Medulla oblongata (tissue), 1 donor: ENCODE measurements around the gene NTS.

ENCODE experiments used
- DNase-seq: peaks from one replicate; pipeline ENCODE4 v3.0.0-alpha.2; 2015; ENCODE audit errors: extremely low spot score

The NTS gene, protein sequence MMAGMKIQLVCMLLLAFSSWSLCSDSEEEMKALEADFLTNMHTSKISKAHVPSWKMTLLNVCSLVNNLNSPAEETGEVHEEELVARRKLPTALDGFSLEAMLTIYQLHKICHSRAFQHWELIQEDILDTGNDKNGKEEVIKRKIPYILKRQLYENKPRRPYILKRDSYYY

DNA sequence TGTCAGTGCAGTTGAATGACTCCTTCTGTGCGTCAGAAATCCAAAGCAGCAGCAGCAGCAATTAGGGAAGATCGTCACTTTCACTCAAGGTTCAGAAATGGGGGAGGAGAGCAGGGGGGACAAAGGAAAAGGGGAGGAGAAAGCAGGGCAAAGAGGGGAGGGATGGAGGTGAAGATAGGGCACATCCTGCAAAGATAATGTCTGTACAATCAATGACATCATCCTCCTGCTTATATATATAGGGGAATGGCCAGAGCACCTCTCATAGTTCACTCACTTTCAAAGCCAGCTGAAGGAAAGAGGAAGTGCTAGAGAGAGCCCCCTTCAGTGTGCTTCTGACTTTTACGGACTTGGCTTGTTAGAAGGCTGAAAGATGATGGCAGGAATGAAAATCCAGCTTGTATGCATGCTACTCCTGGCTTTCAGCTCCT is at the start of gene NTS:
TSS of gene NTS (plus strand) at position 265 of the 431 bp plus-strand sequence. CDS start at position 374, 109 bp downstream.
- DNase-seq, result no peak

DNA sequence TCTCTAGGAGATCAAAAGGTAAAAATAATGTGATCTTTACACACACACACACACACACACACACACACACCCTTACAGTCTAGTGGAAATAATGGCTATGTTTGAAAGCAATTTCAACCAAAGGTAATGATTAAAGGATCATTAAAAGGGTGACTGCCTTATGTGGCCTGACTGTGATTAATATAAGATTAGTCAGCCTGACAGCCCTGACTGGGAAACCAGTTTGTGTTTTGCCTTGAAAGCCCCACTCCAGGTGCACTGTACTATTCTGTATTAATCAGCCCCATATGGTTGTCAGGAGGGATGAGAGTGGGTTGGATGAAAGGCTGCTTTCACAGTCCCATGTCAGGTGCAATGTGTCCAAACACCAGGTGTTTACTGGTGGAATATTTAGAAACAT is 48.3 kb upstream of the NTS start:
- DNase-seq, result no peak

DNA sequence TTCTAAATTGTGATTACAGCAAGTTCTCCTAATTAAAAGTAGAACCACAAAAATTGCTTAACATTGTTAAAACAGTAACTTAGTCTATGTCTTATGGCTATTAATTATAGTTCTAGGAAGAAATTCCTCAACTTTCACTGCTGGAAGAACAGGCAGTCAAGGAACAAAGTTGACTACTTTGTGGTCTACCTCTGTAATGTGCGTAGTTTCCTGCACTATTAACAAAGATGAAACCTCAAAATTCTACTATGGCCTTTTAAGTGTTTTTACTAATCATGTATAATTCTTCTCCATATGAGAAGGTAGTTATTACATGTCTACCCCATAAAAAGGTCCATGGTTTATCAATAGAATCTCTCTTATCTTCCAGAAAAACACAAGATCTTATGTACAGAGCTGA is 45.5 kb upstream of the NTS start:
- no peak for DNase-seq

- no peak for DNase-seq
Measured at GRCh38 chr12:85829391-85829790, 44.7 kb upstream of the NTS start.

DNA sequence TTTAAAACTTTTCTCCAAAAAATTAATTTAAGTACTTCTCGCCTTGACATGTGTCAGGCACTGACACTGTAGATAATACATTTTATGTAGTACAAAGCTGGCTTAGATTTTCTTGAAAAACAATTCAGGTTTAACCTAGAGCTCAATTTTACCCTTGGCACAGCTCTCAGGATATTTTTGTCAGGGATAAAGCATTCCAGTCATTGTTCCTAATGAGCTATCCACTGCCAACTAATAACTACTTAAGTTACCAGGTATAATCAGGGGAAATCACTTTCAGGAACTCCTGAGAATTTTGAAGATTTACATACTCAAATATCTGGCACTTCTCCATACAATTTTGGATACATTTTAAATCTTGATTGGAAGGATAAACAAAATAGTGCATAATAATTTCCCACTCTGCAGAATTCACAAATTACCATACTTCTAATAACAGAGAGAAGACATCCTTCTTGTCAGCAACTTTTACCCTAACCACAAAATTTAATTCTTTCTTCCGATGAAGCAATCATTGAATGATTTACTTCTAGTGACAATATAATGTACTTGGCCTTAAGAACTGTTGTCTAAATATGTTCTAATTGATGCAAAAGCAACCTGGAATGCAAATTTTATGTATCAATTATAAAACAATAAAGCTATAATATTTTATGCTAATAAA is 42.6 kb upstream of the NTS start:
- DNase-seq, result no peak

GRCh38 chr12:85833579-85833978 is 40.5 kb upstream of the NTS start:
- no peak for DNase-seq

GRCh38 chr12:85834378-85834777 is 39.7 kb upstream of the NTS start:
- DNase-seq, result peak; percentile 2

GRCh38 chr12:85835426-85836196 is 38.5 kb upstream of the NTS start:
- DNase-seq, result peak; percentile 26

DNA sequence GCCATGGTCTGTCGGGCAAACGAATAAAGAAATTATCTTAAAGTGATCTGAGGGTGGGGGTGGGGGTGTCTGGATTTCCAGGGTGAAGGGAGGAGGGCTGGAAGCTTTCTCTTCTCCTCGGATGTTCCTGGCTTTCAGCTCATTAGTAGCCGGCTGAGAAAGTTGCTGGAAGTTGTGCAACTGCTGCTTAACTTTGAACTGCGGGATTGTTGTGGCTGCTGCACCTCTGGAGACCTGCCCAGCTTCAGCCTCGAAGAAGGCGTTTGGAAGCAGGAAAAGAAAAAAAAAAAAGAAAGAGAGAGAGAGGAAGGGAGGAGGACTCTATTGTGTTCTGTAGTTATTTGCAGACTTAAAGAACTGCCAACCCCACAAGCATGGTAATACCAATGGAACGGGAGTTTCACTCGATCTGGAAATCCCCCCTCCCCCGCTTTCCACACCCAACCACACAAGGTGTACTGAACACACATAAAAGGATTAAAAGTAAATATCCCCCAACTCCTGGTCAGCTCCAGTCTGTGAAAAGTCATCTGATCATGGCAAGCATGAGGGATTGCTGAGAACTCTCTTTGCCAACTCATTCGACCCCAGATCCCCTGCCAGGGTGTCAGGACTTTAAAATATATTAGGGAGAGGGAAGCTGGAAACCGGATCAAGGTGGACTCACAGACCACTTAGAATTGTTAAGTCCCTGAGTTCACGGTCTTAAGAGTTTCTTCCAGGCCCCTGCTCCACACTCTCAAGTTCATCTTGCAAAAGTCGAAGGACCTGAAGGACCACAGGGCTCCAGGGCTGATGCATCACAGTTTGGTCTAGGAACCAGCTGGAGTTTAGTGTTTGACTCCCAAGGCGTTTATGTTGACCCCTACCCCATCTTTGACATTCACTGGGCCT is 37.7 kb upstream of the NTS start, which contains the start of gene RASSF9:
TSS of gene RASSF9 (minus strand) at position 213 of the 894 bp plus-strand sequence. CDS start at position 5, 208 bp downstream.
- peak; percentile 38 for DNase-seq

DNA sequence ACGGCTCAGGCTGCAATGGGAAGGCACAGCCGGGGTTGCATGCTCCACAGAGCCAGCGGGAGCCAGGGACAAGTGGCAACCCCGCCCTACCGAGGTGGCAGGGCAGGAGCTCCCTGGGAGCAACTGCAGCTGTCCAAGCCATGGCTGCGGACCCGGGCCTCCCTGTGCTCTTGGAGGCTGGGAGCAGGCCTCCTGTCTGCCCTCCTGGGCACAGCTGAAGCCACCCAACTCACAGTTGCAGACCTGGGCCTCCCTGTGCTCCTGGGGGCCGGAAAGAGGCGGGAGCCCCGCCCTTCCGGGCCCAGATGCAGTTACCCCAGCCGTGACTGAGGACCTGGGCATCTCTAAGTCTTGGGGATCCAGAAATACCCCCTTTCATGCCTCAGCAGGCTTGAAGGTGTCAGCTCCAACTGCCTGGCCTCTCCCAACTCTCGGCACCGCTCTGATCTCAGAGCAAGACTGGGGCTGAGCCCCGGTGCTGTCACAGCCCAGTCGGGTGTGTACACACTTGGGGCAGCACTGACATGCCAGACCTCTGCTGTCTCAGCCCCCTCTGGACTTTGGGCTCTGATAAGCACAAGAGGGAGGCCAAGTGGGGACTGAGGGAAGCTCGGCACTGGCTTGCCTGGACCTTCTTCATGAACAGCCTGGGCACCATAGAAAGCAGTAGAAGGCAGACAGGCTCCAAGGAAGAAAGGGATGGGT is 30.3 kb upstream of the NTS start:
- no peak for DNase-seq

GRCh38 chr12:85849344-85849743 is 24.8 kb upstream of the NTS start:
- DNase-seq, result no peak

DNA sequence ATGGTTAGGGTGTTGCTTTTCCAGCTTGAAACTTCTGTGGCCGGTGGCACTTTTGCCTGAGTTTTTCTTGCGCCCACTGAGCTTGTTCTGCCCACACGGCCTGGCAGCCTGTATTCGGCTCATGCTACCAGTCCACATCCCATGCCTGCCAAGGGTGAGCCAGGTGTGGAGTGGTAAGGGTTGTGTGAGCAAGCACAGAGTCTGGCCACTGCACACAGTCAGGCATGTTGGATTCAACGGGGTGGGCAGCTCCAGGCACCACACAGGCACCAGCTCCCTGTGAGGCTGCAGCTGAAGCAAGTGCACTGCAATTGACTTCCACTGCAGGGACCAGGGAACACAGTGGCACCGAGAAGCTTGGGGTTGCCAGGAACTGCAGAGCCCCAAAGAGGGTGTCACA is 18.8 kb upstream of the NTS start:
- no peak for DNase-seq

GRCh38 chr12:85856966-85857365 is 17.1 kb upstream of the NTS start:
- no peak for DNase-seq

- DNase-seq, result no peak
Measured at GRCh38 chr12:85865890-85866289, 8.2 kb upstream of the NTS start.

DNA sequence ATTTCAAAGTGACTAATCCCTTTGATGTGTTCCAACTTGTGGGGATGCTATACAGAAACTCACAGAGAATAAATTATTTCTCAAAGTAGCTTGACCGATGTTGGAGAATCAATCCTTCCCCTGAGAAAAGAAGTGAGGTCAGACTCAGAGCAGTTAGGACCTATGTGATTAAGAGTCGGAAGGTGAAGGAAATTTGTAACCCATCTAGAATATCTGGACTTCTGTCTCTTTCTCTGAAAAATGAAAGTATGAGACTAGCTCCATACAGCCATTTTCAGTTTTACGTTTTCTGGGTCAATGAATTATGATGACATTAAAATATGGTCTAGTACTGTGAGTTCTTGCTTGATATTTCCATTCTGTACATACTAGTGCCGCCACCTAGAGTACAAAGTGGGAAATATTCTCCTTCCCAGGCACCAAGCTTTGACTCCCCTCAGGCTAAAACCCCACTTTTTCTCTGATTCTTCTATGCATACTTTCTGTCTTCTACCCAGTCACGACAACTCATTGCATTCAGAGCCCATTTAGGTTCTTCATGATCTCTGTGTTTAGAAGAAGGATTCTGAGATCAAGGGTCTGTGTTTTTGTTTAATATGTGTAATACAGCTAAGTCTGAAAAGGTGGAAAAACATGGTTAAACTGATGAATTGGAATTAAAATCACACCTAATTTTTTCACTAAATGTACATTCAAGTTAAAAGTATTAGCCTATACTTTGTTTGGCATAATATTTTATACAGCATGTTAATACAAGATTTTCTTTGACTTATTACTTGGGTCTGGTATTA is 6.9 kb upstream of the NTS start:
- peak; percentile 67 for DNase-seq

DNA sequence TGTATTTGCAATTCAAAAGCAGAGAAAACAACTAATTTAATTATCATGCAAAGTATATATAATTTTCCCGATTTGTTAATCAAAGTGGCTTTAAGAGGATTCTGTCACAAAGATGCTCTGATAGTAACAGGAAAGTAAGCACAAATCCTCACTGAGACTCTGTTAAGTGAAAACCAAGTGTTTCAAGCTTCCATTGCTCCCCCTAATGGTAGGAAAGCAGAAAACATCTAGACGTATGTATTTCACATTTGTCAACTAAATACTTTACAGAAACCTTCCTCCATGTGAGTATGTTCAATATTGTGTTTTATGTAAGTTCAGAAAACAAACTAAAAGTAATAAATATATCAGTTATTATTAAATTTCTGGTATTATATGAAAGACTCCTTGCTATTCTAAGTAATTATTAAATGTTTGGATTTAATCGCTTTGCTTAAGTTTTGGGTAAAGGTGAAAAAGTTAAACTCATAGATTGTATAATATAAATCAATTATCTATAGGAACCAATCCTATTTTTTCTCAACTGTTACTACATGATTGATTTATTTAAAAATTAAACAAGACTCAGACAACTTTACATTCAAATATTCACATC is 1.5 kb upstream of the NTS start:
- peak; percentile 73 for DNase-seq

DNA sequence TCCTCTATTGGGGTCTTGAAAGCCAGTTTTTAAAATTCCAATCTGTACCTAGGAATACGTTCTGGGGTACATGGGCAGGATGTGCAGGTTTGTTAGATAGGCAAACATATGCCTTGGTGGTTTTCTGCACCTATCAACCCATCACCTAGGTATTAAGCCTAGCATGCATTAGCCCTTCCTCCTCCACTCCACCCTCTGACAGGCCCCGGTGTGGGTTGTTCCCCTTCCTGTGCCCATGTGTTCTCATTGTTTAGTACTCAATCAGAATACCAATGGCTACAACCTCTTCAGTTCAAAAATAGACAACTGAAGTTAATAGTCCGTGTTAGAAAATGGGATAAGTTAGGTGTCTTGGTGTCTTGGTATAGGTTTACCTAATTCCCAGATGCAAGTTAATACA is 3.4 kb downstream of the NTS start:
- no peak for DNase-seq

DNA sequence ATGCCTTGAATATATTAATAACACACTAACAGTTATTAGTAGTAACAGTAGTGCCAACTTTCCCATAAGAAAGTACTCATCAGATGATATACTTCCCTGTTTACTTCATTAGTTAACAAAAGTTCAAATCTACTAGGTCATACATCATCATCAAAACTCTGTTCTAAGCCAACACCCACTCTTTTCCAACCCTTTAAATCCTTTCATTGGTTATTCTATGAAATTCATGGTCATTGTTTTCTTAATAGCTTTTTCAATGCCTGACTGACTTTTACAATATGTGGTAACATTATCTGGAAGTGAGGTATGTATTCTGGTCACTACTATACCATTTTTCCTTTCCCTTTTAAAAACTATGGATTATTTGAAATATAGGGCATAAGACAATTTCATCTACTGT is 9.7 kb downstream of the NTS start:
- DNase-seq, result no peak

GRCh38 chr12:85894653-85895052 is 20.6 kb downstream of the NTS start:
- no peak for DNase-seq
